ENCODE measurements around the gene TBC1D8. TPM values are rescaled to one million over a fixed set of nuclear protein-coding genes. Genes with fewer than 3 reads are reported as not detected.

The TBC1D8 gene
- total RNA-seq, 2 donors from 2014 or later: 0.45 to 0.95 TPM

DNA sequence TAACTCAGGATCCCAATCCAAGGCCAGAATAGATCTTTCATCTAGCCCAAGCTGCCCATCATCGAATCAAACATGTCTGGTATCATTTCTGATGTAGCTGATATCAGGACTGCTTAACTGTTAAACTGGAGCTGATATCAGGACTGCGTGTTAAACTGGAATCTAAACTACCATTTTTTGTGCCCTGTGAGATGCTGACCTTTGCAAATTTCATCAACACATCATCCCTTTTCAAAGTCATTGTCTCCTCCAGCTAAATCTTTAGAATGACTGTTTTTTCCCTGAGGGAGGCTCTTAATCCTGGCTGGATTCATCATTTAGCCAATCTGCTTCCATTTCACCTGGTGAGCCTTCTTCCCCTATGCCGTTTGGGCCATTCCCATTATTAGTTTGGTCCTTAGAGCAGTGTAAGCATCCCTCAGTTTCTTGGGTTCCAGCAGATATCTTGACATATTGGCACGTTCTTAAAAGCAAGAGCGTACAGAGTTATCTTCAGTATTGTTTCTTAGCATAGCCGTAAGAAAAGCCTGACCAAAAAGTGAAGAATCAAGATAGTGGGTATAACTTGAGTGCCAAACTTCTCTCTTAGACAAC is 136.8 kb downstream of the TBC1D8 start:
- Mint-ChIP-seq H3K4me3 (no peak overlapping the region), H3K9me3 (no peaks in the 10 kb centered on the region), H3K27ac (no peak overlapping the region), H3K36me3 (ENCODE audit: low read depth) (peaks cover 80% of the 10 kb centered on the region), H3K27me3 (no peaks in the 10 kb centered on the region), H3K4me1 (peaks cover 8% of the 10 kb centered on the region)
- no peak for ATAC-seq (replicated peaks)

DNA sequence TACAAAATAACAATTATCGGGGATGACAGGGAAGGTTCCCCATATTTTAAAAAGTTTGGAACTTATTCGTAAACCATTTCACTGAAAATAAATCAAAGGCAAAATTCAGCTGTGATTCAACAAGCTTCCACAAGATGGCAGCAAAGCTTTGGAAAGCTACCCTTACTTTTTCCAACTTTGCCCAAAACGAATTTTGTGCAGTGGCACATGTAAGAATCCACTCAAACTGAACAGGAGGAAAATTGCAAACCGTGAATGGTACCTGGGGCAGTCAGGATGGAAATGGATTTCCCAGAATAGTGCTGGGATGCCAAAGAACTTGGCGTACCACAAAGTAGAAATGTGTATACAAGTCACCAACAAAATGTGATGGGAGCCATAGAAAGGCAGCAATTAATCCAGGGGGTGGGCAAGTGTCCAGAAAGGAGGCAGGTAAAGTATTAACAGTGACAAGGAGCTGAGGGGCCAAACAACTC is 138.4 kb downstream of the TBC1D8 start:
- Mint-ChIP-seq H3K4me3 (no peak overlapping the region), H3K9me3 (no peaks in the 10 kb centered on the region), H3K27ac (peak overlapping the region; percentile 8), H3K36me3 (ENCODE audit: low read depth) (peaks cover 81% of the 10 kb centered on the region), H3K27me3 (no peaks in the 10 kb centered on the region), H3K4me1 (peaks cover 14% of the 10 kb centered on the region)
- no peak for ATAC-seq (replicated peaks)

DNA sequence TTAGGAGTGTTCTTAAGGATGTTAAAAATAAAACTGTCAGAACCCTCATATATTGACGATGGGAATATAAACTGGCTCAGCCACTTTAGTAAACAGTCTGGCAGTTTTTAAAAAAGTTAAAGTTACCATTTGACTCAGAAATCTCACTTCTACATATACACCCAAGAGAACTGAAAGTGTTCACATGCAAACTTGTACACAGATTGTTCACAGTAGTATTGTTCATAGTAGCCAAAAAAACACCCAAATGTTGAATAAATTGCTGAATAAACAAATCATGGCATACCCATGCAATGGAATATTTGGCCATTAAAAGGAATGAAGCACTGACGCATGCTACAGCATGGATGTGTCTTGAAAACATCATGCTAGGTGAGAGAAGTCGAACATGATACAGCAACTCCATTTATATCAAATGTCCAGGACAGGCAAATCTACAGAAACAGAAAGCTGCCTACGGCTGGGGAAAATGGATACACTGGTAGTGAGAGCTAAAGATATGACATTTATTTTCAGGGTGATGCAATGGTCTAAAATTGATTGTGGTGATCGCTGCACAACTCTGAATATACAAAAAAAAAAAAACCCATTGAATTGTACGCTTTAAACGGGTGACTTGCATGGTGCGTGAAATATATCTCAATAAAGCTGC is 139.0 kb downstream of the TBC1D8 start:
- Mint-ChIP-seq H3K27me3 (no peaks in the 10 kb centered on the region), H3K4me3 (no peak overlapping the region), H3K36me3 (ENCODE audit: low read depth) (peaks cover 81% of the 10 kb centered on the region), H3K9me3 (no peaks in the 10 kb centered on the region), H3K4me1 (peaks cover 19% of the 10 kb centered on the region), H3K27ac (peak overlapping the region; percentile 8)
- ATAC-seq (replicated peaks): peak; percentile 78

DNA sequence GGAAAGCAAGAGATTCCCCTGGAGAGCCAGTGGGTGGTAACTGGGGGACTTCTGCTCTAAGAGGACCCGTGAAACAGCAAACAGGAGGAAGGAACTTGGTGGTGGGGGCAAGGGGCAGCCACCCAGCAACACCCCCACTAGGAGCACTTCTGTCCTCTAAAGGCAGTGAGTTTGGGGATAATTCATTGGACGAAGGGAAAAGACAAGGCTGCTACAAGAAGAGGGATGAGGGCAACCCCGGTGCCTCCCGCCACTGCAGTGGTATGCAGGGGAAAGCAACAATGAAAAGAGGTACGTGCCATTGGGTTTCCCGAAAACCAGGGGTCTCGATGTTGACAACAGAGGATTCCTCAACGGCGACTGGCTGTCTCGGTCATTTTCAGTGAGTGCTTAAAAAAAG is 140.0 kb downstream of the TBC1D8 start:
- H3K4me3 Mint-ChIP-seq: no peak overlapping the region
- peaks cover 92% of the 10 kb centered on the region for H3K36me3 Mint-ChIP-seq (ENCODE audit: low read depth)
- ATAC-seq (replicated peaks): no peak
- no peaks in the 10 kb centered on the region for H3K9me3 Mint-ChIP-seq
- H3K27ac Mint-ChIP-seq: peak overlapping the region; percentile 66
- H3K4me1 Mint-ChIP-seq: peaks cover 21% of the 10 kb centered on the region
- no peaks in the 10 kb centered on the region for H3K27me3 Mint-ChIP-seq

DNA sequence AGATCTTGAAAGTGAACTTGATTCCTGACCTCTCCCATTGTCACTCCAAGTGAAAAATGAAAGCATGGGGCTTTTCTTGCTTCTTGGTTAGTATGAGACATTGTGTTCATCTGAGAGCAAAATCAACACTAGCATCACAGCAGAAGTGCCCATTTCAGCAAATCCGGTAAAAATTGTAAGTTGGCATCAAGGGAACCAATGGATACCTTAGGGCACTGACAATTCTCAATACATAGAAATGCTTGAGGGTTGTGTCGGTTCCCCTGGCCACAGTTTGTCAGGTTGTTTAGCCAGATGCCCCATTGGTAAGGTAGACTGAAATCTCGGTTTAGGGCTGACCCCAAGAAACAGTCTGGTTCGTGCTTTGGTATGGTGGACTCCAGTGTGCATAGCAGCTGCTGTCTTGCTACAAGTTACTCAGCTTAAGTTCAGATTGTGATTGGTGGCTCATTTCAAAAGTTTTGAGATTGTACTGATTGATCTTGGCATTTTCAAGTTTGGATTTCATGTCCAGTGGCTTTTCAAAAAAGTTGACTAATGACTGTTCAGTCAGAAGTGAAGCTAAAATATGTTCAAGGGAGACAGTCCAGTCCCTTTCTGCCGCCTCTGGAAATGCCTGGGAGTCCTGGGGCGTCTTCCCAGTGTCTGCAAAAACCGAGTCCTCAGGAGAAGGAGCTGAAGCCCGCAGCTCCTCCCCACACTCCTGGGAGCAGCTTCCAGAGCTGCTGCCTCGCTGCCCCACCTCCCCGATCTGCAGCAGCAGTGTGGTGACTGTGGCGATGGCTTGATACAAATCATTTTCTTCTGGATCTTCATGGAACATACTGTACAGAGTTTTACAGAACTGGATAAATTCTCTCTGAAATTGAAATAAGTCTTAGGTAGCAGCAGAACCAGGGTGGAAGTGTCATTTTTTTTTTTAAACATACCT is 143.5 kb downstream of the TBC1D8 start:
- H3K4me3 Mint-ChIP-seq: peak overlapping the region; percentile 100
- no peaks in the 10 kb centered on the region for H3K27me3 Mint-ChIP-seq
- H3K27ac Mint-ChIP-seq: peak overlapping the region; percentile 74
- peaks cover 100% of the 10 kb centered on the region for H3K36me3 Mint-ChIP-seq (ENCODE audit: low read depth)
- H3K9me3 Mint-ChIP-seq: no peaks in the 10 kb centered on the region
- peaks cover 52% of the 10 kb centered on the region for H3K4me1 Mint-ChIP-seq
- ATAC-seq (replicated peaks): peak; percentile 51

DNA sequence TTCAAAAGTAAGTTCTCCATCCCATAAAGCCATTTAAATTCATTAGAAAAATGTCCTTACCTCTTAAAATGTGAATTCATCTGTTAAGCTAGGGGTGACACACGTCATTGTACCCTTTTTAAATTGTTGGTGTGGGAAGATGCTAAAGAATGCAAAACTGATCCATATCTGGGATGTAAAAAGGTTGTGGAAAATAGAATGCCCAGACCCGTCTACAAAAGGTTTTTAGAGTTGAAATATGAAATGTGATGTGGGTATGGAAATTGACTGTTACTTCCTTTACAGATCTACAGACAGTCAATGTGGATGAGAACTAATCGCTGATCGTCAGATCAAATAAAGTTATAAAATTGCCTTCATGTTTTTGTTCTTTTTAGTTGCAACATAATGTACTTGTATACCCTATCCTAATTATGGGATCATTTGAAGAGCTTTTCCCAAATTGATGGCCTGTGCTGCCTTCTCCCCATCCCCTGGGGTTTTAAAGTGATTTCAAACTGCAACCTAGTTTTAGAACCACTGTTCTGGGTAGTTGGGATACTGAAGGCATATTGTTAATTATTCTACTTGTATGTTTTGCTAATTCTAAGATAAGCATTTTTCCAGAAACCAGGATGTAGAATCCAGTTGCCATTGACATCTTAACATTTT is 145.0 kb downstream of the TBC1D8 start:
- peaks cover 51% of the 10 kb centered on the region for H3K4me1 Mint-ChIP-seq
- H3K36me3 Mint-ChIP-seq (ENCODE audit: low read depth): peaks cover 96% of the 10 kb centered on the region
- no peak for ATAC-seq (replicated peaks)
- peak overlapping the region; percentile 99 for H3K27ac Mint-ChIP-seq
- H3K9me3 Mint-ChIP-seq: peaks cover 3% of the 10 kb centered on the region
- peak overlapping the region; percentile 100 for H3K4me3 Mint-ChIP-seq
- H3K27me3 Mint-ChIP-seq: no peaks in the 10 kb centered on the region

DNA sequence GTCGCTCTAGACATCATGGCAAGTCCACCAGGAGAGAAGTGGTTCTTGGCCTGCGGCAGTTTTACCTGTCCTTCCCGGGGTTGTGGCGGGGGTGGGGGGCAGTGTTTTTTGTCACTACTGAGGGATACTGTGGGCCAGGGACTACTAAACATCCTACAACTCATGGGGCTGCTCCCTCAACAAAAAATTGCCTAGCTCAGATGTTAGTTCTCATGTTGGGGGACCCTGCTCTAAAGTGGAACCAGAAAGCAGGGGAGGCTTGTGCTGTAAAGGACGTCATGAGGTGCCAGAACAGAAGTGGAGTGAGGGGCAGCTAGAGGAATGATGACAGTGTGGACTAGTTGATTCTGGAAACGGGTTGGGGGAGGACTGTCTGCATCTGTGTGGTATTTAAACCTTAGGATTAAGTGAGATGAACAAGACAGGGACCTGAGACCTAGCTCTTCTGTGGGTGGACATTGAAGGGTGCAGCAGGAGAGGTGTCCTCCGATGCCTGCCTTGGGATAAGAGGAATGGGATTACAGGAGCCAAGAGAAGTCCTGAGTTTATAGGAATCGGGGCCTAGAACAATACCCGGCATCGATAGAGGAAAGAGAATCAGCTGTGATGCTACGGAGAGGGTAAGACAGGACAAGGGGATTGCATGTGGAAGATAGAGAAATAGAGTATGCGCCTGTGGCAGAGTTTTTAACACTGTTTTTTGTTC is 146.4 kb downstream of the TBC1D8 start:
- H3K27ac Mint-ChIP-seq: peak overlapping the region; percentile 99
- peaks cover 82% of the 10 kb centered on the region for H3K36me3 Mint-ChIP-seq (ENCODE audit: low read depth)
- H3K4me1 Mint-ChIP-seq: peaks cover 51% of the 10 kb centered on the region
- peaks cover 3% of the 10 kb centered on the region for H3K9me3 Mint-ChIP-seq
- H3K27me3 Mint-ChIP-seq: no peaks in the 10 kb centered on the region
- H3K4me3 Mint-ChIP-seq: peak overlapping the region; percentile 100
- ATAC-seq (replicated peaks): no peak

DNA sequence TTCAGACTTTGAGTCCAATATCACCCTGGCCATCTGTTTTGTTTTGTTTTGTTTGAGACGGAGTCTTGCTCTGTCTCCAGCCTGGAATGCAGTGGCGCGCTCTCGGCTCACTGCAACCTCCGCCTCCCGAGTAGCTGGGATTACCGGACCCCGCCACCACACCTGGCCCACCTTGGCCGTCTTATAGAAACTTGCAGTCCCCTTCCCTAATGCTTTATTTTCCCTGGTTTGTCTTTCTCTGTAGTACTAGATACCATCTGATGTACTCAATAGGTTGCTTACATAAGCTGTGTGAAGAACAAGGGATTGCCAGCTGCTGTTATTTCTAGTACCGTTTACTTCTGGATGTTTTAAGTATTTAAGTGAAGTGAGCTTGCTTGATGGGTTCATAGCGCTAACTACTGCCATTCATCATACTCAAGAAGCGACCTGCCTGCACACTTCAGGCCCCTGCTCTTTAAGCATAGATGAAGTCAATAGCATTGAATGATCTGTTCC is 147.9 kb downstream of the TBC1D8 start:
- peaks cover 68% of the 10 kb centered on the region for H3K36me3 Mint-ChIP-seq (ENCODE audit: low read depth)
- ATAC-seq (replicated peaks): no peak
- peaks cover 51% of the 10 kb centered on the region for H3K4me1 Mint-ChIP-seq
- peak overlapping the region; percentile 100 for H3K4me3 Mint-ChIP-seq
- H3K27me3 Mint-ChIP-seq: no peaks in the 10 kb centered on the region
- H3K9me3 Mint-ChIP-seq: peaks cover 3% of the 10 kb centered on the region
- peak overlapping the region; percentile 99 for H3K27ac Mint-ChIP-seq

DNA sequence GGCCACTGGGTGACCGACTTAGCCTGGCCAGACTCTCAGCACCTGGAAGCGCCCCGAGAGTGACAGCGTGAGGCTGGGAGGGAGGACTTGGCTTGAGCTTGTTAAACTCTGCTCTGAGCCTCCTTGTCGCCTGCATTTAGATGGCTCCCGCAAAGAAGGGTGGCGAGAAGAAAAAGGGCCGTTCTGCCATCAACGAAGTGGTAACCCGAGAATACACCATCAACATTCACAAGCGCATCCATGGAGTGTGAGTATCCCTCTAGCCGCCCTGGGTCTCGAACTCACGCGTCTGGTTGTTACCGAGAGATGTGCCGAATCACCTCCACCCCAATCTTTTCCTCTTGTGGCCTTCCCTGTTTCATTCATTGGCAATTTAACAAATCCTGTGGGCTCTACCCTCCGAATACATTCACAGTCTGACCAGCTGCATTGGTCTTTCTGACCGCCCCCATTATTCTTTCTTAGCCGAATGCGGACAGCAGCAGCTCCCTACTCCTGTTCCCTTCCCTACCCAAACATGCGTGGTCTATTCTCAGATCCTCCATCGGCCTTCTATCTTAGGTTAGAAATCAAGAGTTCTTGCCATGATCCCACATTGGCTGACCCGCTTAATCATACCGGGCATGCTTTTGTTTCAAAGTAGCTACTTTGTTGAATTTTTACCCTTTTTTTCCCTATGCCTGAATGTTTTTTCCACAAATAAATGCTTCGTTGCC is 148.5 kb downstream of the TBC1D8 start:
- Mint-ChIP-seq H3K36me3 (ENCODE audit: low read depth) (peaks cover 62% of the 10 kb centered on the region), H3K9me3 (peaks cover 3% of the 10 kb centered on the region), H3K27ac (peak overlapping the region; percentile 99), H3K4me3 (peak overlapping the region; percentile 100), H3K4me1 (peaks cover 45% of the 10 kb centered on the region), H3K27me3 (no peaks in the 10 kb centered on the region)
- no peak for ATAC-seq (replicated peaks)

DNA sequence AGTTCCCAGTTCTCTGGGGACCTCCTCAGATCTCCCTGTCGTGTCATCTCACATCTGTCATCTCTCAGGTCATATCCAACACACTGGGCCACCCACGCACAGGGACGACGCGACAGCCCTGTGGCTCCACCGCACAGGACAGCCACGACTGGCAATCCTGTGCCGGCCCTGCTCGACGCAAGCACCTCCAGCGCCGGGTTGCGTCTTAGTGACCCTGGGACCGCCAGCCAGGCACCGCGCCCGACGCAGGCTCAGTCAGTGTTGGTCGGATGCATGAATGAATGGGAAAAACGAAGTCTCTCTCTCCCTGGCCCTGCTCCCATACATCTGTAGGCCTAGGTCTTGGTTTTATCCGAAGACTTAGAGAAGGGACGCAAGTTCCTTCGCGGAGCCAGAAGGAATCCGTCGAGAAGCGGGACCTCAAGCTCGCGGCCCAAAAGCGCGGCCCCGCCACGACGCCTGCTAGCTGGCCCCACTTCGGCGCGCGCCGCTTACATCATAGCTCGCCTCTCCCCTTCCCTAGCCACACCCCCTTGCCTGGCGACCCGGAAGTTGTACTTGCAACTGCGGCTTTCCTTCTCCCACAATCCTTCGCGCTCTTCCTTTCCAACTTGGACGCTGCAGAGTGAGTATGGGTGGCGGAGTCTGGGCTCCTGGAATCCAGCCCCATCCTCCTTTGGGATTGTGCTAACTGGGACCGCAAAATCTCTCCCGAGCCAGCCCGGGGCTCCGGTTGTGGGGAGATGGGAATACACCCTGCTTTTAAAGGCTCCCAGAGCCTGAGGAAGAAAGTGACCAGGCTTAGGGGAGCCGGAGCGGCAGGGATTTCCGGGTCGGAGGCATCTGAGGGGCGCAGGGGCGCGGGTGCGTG is 149.3 kb downstream of the TBC1D8 start, which contains the start of gene RPL31:
RPL31 (plus strand) TSS at position 599 of the 871 bp plus-strand sequence. CDS start 413 bp downstream, outside the sequence.
- H3K27ac Mint-ChIP-seq: peak within 1 kb of the TSS; percentile 99
- H3K4me1 Mint-ChIP-seq: peaks cover 40% of the 10 kb centered on the region
- ATAC-seq (replicated peaks): peak; percentile 96
- peak within 1 kb of the TSS; percentile 100 for H3K4me3 Mint-ChIP-seq
- no peaks in the 10 kb centered on the region for H3K27me3 Mint-ChIP-seq
- H3K36me3 Mint-ChIP-seq (ENCODE audit: low read depth): peaks cover 54% of the 10 kb centered on the region
- peaks cover 3% of the 10 kb centered on the region for H3K9me3 Mint-ChIP-seq

DNA sequence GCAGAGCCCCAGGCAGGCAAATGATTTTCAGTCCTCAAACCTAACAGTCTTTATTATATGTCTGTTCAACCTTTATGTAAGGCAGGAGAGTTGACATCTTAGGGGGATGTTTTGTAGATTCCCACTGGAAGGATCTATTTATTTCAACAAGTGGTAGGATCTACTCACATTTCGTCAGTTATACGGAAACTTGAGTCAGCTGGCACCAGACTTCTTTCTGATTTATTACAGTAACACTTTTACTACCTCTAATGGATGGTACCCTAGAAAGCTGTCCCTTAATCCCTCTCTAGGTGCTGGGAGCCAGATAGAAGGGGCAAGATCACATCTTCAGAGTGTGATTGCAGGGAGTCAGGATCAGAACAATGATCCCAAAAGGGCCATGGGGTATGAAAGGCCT is 151.2 kb downstream of the TBC1D8 start:
- no peaks in the 10 kb centered on the region for H3K27me3 Mint-ChIP-seq
- H3K27ac Mint-ChIP-seq: peak overlapping the region; percentile 64
- H3K4me1 Mint-ChIP-seq: peaks cover 26% of the 10 kb centered on the region
- H3K36me3 Mint-ChIP-seq (ENCODE audit: low read depth): peaks cover 35% of the 10 kb centered on the region
- no peak for ATAC-seq (replicated peaks)
- H3K9me3 Mint-ChIP-seq: peaks cover 3% of the 10 kb centered on the region
- H3K4me3 Mint-ChIP-seq: peak overlapping the region; percentile 26

DNA sequence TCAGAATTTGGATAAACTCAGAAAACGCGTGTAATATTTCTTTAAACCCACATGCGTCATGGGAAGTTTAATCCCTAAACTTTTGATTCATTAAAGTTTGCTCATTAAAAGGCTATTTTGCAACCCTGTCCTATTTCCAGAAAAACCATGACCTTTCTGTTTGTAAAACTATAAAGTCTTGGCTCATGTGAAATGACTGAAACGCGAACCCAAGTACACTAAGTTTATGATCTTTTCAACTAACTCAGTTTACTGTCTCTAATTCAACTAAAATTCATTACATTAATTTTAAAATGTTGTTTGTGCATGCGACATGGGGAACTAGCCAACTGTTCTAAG is 153.0 kb downstream of the TBC1D8 start:
- ATAC-seq (replicated peaks): no peak
- H3K36me3 Mint-ChIP-seq (ENCODE audit: low read depth): peaks cover 17% of the 10 kb centered on the region
- H3K27me3 Mint-ChIP-seq: no peaks in the 10 kb centered on the region
- no peak overlapping the region for H3K4me3 Mint-ChIP-seq
- peaks cover 3% of the 10 kb centered on the region for H3K9me3 Mint-ChIP-seq
- peaks cover 8% of the 10 kb centered on the region for H3K4me1 Mint-ChIP-seq
- H3K27ac Mint-ChIP-seq: no peak overlapping the region
